Transverse colon (tissue), 4 donors: ENCODE results near the gene CLDN11.

Experiments used
- EP300 ChIP-seq: sonication (generic); formaldehyde crosslinking; IDR thresholded peaks from one replicate; pipeline ENCODE4 v1.6.1; 2017; ENCODE audit warnings: antibody characterized with exemption, low read depth
- POLR2A ChIP-seq: fragments of 450-650 bp; IDR thresholded peaks from one replicate; pipeline ENCODE4 v1.6.1; 2016; ENCODE audit warnings: antibody characterized with exemption, mild to moderate bottlenecking, moderate library complexity
- POLR2AphosphoS5 ChIP-seq, 3 donors: sonication (generic); formaldehyde crosslinking; IDR thresholded peaks; one replicate each; pipeline ENCODE4 v1.6.1; 2016; ENCODE audit warnings: antibody characterized with exemption in 3 of 3
- TF ChIP-seq, protein P1 (sequence below), 5 experiments: fragments of 200-600 bp in 3 of 5; fragments of 450-650 bp in 2 of 5; sonication (generic) in 3 of 5; IDR thresholded peaks; 1 replicate in 2 of 5; 2 replicates in 3 of 5; pipeline ENCODE4 v1.5.1; 2016 to 2017; ENCODE audit warnings: antibody characterized with exemption in 5 of 5, inconsistent platforms in 3 of 5, mild to moderate bottlenecking in 2 of 5, moderate library complexity in 1 of 5

GRCh38 chr3:170469151-170470062, 50.7 kb downstream of the CLDN11 start:
- no peak for TF ChIP-seq POLR2AphosphoS5 (IDR thresholded peaks at IDR 0.05)
- TF ChIP-seq, protein P1, sequence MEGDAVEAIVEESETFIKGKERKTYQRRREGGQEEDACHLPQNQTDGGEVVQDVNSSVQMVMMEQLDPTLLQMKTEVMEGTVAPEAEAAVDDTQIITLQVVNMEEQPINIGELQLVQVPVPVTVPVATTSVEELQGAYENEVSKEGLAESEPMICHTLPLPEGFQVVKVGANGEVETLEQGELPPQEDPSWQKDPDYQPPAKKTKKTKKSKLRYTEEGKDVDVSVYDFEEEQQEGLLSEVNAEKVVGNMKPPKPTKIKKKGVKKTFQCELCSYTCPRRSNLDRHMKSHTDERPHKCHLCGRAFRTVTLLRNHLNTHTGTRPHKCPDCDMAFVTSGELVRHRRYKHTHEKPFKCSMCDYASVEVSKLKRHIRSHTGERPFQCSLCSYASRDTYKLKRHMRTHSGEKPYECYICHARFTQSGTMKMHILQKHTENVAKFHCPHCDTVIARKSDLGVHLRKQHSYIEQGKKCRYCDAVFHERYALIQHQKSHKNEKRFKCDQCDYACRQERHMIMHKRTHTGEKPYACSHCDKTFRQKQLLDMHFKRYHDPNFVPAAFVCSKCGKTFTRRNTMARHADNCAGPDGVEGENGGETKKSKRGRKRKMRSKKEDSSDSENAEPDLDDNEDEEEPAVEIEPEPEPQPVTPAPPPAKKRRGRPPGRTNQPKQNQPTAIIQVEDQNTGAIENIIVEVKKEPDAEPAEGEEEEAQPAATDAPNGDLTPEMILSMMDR (IDR thresholded peaks at IDR 0.05) = no peak
- no peak for TF ChIP-seq POLR2A
- no peak for TF ChIP-seq EP300
